GM19452 (cell line): ENCODE data around the gene SNRPA.

ENCODE experiments used
- ATAC-seq: cut with Tn5 transposase; IDR thresholded peaks from one replicate; pipeline ENCODE4 v1.9.1; 2021; ENCODE audit not compliant: unreplicated experiment

SNRPA gene

DNA sequence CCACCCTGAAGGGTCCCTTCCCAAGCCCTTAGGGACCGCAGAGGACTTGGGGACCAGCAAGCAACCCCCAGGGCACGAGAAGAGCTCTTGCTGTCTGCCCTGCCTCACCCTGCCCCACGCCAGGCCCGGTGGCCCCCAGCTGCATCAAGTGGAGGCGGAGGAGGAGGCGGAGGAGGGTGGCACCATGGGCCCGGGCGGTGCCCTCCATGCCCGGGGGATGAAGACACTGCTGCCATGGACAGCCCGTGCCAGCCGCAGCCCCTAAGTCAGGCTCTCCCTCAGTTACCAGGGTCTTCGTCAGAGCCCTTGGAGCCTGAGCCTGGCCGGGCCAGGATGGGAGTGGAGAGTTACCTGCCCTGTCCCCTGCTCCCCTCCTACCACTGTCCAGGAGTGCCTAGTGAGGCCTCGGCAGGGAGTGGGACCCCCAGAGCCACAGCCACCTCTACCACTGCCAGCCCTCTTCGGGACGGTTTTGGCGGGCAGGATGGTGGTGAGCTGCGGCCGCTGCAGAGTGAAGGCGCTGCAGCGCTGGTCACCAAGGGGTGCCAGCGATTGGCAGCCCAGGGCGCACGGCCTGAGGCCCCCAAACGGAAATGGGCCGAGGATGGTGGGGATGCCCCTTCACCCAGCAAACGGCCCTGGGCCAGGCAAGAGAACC is 49.5 kb downstream of the SNRPA start:
- no peak for ATAC-seq

DNA sequence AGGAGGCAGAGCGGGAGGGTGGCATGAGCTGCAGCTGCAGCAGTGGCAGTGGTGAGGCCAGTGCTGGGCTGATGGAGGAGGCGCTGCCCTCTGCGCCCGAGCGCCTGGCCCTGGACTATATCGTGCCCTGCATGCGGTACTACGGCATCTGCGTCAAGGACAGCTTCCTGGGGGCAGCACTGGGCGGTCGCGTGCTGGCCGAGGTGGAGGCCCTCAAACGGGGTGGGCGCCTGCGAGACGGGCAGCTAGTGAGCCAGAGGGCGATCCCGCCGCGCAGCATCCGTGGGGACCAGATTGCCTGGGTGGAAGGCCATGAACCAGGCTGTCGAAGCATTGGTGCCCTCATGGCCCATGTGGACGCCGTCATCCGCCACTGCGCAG is 50.0 kb downstream of the SNRPA start:
- ATAC-seq = no peak

DNA sequence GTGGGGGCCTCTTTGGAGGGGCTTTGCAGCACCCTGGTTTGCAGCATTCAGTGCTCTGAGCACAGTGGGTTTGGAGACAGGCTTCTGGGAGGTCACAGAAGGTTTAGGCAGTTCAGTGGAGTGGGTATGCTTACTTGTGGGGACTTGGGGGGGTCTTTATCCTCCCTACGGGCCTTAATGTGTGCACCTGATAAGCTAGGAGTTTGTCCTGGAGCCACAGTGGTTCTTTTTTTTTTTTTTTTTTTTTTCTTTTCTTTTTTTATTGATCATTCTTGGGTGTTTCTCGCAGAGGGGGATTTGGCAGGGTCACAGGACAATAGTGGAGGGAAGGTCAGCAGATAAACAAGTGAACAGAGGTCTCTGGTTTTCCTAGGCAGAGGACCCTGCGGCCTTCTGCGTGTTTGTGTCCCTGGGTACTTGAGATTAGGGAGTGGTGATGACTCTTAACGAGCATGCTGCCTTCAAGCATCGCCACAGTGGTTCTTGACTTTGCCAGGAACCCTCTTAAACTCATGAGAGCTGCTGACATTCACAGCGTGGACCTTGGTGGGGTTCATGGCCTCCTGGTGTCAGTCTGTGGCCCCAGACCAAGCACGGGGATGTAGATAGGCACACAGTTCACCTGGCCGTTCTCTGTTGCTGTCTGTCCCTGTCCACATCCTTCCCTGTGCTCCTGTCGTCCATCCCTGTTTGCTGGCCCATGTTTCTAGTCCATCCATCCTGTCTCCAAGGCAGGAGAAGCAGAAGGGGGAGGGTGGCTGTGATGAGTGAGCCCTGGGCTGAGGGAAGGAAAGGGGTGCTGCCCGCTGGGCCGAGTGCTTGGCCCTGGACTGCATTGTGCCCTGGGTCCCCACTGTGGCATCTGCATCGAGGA is 50.7 kb downstream of the SNRPA start:
- no peak for ATAC-seq

DNA sequence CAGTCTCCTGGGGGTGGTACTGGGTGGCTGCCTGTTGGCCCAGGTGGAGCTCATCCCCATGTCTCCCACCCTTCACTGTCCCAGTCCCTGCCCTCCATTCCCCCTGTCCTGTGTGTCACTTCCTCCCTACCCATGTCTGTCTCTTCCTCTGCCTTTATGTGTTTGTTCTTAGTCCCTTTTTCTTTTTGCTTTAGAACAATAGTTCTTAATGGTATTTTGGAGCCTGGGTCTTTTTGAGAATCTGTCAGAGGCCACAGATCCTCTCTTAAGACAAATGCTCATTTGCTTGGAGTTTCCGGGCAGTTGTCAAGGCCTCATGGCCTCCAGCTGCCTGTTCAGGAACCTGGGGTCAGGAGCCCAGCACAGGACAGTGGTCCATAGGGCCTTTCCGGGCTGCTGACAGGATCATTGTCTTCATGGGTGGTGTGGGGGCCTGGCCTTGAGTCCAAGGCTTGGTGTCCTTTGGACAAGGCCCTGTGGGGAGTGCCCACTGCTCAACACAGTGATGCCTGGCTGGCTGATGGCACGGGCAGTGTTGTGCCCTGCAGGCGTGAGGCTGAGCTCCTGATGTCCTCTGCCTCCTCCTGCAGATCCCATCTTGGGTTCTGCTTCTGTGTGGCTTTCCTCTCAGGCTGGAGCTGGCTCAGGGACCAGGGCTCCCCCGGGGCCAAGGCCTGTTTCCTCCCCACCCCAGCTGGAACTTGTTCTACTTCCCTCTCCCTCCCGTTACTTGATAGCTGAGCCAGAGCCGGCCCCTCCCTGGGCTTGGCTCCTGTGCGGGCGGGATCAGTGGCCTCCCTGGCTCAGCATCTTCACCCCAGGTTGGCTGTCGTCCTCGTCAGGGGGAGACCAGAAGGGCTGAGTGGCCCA is 51.5 kb downstream of the SNRPA start:
- no peak for ATAC-seq

DNA sequence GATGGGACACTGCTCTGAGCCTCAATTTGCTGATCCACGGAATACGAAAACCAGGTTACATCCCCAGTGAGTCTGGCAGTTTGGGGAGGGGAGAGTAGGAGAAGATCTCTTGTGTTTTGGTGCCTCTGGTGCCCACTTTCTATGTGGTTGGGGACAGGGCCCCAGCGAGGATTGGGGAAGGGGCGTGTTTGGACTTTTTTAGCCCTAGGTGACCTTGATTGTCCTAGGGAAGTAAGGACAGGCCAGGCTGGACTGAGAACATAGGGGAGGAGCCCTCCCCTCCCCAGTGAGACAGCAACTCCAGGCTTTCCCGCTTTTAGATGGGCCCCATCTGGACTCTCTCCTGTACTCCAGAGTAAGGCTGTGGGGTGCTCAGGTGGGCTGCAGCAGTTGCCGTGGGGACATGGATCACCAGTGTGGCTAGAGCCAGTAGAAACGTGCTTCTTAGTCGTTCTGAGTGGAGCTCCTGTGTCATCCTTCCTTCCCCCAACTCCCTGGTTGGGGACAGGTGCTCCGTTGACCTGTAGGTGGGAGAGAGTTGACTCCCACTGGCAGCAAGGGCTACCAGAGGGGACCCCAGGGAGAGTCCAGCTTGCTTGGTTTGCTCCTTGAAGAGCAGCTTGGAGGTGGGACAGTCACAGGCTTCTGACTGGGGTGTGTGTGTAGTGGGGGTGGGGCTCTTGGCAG is 52.3 kb downstream of the SNRPA start:
- ATAC-seq = no peak

DNA sequence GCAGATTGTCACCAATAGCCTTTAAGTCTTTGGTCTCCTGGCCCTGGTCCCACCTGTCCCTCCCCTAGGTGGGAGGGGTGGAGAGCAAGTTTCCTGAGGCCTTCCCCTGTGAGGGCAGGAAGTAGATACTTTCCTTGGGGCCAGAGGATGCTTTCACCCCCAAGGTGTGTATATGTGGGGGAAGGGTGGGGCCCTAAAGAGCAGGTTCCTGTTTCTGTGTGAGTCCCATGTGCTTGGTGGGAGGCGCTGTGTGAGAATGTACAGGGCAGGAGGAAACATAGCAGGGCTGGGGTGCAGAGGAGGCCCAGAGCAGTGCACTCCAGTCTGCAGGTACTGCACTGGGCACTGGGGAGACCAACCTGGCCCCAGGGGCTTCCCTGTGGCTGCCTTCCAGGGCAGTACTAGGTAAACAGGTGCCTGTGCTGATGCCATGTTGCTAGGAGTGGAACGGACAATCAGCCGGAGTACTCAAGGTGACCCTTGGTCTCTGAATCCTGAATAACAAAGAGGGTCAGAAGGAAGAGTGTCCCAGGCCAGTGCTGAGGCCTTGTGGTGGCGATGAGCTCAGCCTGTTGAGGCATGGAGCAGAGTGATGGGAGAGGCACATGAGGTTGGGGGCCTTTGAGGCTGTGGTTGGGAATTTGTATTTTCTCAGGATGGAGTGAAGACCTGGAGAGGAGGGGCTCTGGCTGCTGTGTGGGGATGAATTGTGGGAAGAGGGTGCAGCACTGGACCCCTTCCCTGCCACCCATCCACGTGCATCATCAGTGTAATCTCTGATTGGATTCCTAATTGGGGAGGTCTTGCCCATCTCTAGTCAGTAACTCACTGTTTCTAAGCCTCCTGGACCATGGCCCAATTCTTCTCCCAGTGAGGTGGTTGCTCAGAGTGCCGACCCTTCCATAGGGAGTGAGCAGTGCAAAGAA is 53.1 kb downstream of the SNRPA start:
- ATAC-seq = no peak

DNA sequence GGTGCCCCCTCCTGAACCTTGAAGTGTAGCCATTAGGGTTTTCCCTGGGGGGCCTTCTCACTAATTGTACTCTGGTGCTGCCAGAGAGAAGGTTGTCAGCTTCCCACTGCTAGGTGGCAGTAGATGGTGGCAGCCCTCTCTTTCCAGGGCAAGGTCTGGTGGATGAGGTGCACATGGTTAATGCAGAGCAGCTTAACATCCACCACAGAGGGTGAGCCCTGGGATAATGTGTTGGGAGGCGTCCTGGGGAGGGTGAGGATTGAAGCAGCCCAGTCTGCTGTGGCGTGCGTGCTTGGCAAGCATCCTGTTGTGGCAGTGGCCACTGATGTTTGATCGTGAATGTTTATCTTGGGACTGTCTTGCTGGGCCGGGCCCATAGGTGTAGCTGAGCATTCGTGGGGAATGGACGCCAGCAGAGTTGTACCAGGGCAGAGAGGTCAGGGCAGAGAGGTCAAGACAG is 53.8 kb downstream of the SNRPA start:
- ATAC-seq = no peak

DNA sequence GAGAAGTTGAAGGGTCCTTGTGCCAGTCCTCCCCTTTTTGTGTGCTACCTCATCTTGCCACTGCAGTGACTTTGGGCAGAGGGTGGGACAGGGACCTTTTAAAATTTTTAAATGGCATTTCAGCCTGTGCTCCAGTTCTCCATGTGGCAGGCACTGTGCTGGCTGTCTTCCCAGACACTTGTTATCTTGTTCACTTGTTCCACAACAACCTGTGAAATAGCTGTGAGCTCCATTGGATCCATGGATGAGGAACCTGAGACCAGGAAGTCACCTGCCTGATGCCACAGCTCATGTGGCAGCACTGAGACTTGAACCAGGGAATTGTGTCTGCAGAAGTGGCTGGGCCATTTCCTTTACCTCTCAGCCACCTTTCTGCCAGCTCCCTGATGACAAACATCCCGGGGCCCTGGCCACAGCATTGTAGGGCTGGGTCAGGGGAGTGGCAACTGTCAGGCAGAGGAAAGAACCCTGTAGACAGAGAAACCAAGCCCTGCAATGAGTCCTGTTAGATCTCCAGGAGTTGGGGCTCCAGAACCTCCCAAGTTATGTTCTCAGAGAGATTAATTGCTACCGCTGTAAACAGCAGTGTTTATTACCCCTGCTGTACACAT is 54.4 kb downstream of the SNRPA start:
- no peak for ATAC-seq

DNA sequence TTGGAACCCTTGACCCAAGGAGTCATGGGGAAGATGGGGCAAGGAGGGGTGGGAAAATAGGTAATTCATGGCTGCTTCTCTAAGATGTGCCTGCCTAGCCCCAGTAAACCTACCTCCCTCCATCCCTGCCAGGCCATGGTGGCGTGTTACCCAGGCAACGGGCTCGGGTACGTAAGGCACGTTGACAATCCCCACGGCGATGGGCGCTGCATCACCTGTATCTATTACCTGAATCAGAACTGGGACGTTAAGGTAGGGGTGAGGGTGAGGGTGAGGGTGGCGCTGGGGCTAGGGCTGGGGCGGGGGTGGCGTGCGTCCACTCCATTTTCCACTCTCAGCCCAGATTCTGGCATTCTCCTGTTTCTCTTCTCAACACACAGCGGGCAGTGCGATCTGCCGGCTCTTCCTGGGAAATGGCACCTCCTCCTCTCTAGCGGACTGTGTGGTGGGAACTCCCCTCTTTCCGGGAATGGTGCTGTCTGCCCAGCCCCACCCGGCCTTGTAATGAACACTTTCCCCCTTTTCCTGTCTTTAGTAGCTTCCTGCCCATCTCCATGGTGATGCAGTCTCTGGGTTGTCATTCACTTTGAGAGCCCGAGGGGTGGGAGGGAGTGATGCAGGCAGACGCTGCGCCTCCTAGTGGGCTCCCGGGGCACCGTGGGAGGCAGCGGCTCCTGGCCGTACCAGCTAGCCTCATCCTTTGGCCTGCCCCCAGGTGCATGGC is 55.6 kb downstream of the SNRPA start:
- no peak for ATAC-seq

DNA sequence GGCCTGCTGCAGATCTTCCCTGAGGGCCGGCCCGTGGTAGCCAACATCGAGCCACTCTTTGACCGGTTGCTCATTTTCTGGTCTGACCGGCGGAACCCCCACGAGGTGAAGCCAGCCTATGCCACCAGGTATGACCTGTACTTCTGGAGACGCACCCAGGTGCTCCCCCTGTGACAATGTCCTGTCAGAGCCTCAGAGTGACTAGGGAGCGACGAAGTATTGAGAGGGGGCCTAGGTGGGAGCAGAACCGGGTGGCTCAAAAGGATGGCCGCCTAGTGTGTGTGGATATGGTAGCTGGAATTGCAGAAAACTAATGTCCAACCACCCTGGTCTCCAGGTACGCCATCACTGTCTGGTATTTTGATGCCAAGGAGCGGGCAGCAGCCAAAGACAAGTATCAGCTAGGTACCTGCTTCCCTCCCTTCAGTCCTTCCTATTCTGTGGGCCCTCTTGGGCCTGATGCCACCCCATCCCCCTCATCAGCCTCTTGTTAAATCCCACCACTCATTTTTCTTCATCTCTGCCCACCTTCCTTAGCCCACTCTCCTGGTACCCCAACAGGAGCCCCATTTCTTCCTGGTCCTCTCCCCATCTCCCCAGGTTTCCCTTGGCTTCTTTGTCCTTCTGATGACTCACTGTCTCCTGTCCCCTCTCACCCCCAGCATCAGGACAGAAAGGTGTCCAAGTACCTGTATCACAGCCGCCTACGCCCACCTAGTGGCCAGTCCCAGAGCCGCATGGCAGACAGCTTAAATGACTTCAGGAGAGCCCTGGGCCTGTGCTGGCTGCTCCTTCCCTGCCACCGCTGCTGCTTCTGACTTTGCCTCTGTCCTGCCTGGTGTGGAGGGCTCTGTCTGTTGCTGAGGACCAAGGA is 56.4 kb downstream of the SNRPA start:
- ATAC-seq = no peak

DNA sequence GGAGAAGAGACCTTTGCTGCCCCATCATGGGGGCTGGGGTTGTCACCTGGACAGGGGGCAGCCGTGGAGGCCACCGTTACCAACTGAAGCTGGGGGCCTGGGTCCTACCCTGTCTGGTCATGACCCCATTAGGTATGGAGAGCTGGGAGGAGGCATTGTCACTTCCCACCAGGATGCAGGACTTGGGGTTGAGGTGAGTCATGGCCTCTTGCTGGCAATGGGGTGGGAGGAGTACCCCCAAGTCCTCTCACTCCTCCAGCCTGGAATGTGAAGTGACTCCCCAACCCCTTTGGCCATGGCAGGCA is 57.0 kb downstream of the SNRPA start:
- ATAC-seq = no peak

DNA sequence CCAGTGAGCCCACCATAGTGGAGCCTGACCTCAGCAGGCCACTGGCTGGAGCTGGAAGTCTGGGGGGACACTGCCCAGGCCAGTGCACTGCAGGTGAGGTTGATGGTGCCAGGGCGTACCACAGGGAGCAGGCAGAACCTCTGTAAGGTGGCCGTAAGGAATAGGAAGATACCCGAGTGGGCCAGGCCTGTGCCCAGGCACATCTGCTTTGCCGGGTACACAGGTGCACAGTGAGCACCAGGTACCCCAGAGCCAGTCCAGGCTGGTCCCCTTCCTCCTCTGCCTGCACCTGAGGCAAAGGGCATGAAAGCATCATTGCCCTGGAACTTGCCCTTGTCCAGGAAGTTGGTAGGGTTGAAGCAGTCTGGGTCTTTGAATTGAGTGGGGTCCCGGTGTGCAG is 57.5 kb downstream of the SNRPA start:
- no peak for ATAC-seq

DNA sequence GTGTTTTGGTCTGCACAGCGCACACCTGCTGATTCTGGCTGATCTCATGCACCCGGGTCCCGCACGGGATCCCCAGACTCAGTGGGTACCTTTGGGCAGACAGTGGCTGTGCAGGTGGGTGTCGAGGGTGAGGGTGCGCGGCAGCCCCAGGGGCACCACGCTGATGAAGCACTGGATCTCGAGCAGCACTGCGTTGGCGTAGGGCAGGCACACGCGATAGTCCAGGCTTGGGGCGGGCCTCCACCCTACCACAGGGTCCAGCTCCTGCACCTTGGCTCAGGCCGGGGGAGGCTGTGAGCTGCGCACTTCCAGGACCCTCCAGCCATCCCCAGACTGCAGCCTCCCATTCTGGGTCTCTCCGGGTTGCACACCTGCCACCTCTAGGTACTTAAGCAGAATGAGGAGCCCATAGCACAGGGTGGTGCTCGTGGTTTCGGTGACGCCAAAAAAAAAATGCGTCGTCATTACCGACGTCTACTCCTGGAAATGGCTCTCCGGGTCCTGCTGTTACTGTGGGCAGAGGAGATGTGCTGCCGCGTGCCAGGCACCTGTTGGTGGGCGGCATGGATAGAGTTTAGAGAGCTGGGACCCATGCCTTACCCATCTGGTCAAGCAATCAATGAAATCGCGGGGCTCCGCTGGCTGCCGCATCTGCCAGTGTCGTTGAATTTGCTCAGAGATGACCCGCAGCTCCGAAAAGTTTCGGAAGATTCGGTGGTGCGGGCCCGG is 58.5 kb downstream of the SNRPA start:
- ATAC-seq = no peak

DNA sequence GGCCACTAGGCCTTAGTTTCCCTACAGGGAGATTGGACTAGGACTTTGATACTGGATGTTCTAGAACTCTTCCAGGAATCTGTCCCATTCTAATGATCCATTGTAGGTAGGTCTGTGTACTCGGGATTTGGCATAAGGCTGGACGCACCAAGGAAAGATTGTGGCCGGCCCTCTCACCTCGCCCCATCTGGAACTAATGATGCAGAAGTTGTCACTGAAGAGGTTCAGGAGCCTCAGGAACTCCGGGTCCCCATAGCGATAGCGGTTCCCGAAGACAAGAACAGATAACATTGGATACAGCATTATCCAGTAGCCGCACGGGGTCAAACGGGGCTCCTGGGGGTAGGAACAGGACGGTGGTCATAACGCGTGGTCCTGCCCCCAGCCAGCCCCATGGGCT is 59.2 kb downstream of the SNRPA start:
- ATAC-seq = no peak

DNA sequence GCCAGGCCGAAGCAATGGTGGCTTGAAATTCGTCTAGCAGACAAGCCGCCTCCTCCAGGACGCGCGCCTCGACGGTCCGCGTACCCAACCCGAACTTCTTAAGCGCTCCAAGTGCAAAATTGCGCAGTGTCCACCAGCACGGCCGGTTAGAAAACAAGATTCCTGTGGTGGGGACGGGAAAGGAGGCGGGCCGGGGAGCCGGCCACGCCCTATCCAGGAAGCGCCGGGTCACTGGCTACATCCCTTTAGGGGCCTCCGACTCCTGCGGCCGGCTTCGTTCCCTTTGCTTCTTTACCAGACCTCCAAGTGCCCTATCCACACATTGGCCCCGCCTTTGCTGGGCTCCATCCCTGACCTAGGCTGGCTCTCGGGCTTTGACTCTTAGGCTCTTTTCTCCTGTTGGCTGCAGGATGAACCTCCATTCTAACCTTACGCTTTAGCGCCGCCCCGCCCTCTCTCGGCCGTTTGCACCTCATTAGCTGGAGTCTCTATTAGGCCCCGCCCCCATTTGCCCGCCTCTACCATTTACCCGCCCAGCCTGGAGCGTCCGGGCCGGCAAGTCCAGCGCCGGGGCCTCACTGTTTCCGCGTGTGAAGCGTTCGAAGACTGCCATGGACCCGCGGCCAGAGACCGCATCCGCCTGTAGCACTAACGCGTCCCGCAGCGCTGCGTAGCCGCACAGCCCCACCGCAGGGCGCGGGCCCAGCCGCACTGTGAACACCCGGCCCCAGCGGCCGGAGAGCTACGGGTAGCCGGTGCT is 59.8 kb downstream of the SNRPA start:
- ATAC-seq = peak; percentile 55

DNA sequence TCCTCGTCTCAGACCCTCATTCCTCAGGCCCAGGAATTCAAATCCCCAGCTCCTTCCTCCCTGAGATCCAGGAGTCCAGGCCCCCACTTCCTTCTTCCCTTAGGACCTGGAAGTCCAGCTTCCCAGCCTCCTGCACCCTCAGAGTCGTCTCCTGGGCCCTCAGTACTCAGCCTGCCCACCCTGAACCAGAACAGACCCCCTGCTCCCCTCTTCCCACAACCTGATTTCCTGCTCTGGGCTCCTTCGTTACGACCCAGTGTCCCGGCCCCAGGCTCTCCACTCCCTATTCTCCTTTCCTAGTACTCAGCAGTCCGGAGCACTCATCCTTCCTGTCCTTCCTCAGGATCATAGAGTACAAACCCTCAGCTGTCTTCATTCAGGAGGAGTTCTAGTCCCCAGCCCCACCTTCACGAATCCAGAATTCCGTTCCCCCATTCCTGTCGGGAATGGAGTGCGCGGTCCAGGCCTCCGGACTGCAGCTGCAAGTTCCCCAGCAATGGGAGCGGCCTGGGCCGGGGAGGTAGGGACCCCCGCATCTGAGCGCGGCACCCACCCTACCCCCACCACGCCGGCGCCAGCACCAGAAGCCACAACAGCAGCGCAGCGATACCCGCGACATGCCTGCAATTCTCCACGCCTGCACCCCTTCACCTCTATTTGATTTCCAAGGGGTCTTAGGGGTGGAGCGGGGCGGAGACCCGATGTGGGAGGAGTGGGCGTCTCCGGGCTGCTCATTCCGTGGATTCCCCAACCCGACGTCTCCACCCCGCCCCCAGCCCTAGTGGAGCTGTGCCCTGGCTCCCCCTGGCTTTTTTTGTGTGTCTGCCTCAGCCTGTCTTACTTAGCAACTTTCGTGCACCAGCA is 60.7 kb downstream of the SNRPA start:
- ATAC-seq = no peak
